HepG2 (cell line): ENCODE data around the gene ZMYND8. TPM values are rescaled to one million over a fixed set of nuclear protein-coding genes. Genes with fewer than 3 reads are reported as not detected.

ENCODE experiments used
- AGO2 ChIP-seq: fragments of 200-400 bp; formaldehyde crosslinking; optimal IDR thresholded peaks from 2 replicates; pipeline ENCODE3; 2017; ENCODE audit warnings: mild to moderate bottlenecking, low read depth, low read length, moderate library complexity
- ETV6 ChIP-seq: sonication (generic); formaldehyde crosslinking; conservative IDR thresholded peaks from 2 replicates; pipeline ENCODE4 v1.4.0; 2020; ENCODE audit warnings: missing genetic modification reagents
- MEIS1 ChIP-seq: sonication (generic); formaldehyde crosslinking; IDR thresholded peaks from 2 replicates; pipeline ENCODE4 v1.9.0; 2021; ENCODE audit warnings: mild to moderate bottlenecking, missing genetic modification reagents, moderate library complexity, borderline replicate concordance
- NFYB ChIP-seq: sonication (generic); formaldehyde crosslinking; IDR thresholded peaks from 2 replicates; pipeline ENCODE4 v1.4.0; 2020; ENCODE audit warnings: missing genetic modification reagents
- PRPF4 ChIP-seq: fragments of 200-400 bp; formaldehyde crosslinking; IDR thresholded peaks from 2 replicates; pipeline ENCODE4 v1.6.1; 2016; ENCODE audit warnings: low read length, low read depth; ENCODE audit not compliant: poor library complexity, severe bottlenecking
- SP4 ChIP-seq: sonication (generic); formaldehyde crosslinking; IDR thresholded peaks from 2 replicates; pipeline ENCODE4 v1.8.1; 2023; ENCODE audit warnings: mild to moderate bottlenecking, missing genetic modification reagents
- TARDBP ChIP-seq: sonication (generic); formaldehyde crosslinking; IDR thresholded peaks from 2 replicates; pipeline ENCODE4 v1.8.0; 2022; ENCODE audit warnings: mild to moderate bottlenecking, missing genetic modification reagents
- ZFP90 ChIP-seq: sonication (generic); formaldehyde crosslinking; IDR thresholded peaks from 2 replicates; pipeline ENCODE4 v1.8.0; 2022; ENCODE audit warnings: missing genetic modification reagents, mild to moderate bottlenecking, inconsistent platforms, borderline replicate concordance
- ZNF335 ChIP-seq: sonication (generic); formaldehyde crosslinking; IDR thresholded peaks from 2 replicates; pipeline ENCODE4 v1.4.0; 2020; ENCODE audit warnings: missing genetic modification reagents
- ZNF446 ChIP-seq: sonication (generic); formaldehyde crosslinking; IDR thresholded peaks from 2 replicates; pipeline ENCODE4 v1.5.0; 2020; ENCODE audit warnings: mild to moderate bottlenecking, missing genetic modification reagents
- ZNF674 ChIP-seq: sonication (generic); formaldehyde crosslinking; IDR thresholded peaks from 2 replicates; pipeline ENCODE4 v1.5.0; 2020; ENCODE audit warnings: low read depth, mild to moderate bottlenecking, missing genetic modification reagents
- polyA plus RNA-seq, 8 experiments: library from polyadenylated mRNA; depleted of rRNA in 3 of 8; stranded (reverse) in 7 of 8; unstranded in 1 of 8; fragments of >200 nt; fragmentation: Illumina TruSeq in 4 of 8; extraction: Trizol in 4 of 8; gene quantifications; 2 replicates each; pipeline versions ENCODE4 v1.2.1 to v1.2.3, GENCODE V29; 2011 to 2016; ENCODE audit warnings: low read depth in 4 of 8, missing spikeins in 1 of 8, mixed read lengths in 1 of 8; ENCODE audit not compliant: insufficient read depth in 1 of 8
- total RNA-seq, 5 experiments: library from RNA; depleted of rRNA; stranded (reverse); fragments of >200 nt; fragmentation: Illumina TruSeq; extraction: Trizol; gene quantifications; 2 replicates each; pipeline ENCODE4 v1.2.3, GENCODE V29; 2016; ENCODE audit warnings: low read depth in 1 of 5
- TF ChIP-seq, protein P1 (sequence below): sonication (generic); formaldehyde crosslinking; IDR thresholded peaks from 2 replicates; pipeline ENCODE4 v1.4.0; 2020; ENCODE audit warnings: mild to moderate bottlenecking, missing genetic modification reagents, borderline replicate concordance
- TF ChIP-seq, protein P2 (sequence below), 2 experiments: fragments of 450-650 bp in 1 of 2; sonication (generic) in 1 of 2; formaldehyde crosslinking; IDR thresholded peaks; 2 replicates each; pipeline versions ENCODE4 v1.5.0 to v1.8.0; 2020 to 2022; ENCODE audit warnings: mild to moderate bottlenecking in 1 of 2, missing genetic modification reagents in 1 of 2
- TF ChIP-seq, protein P3 (sequence below): sonication (generic); formaldehyde crosslinking; IDR thresholded peaks from 2 replicates; pipeline ENCODE4 v1.9.0; 2022; ENCODE audit warnings: low read depth, missing genetic modification reagents
- TF ChIP-seq, protein P4 (sequence below): IDR thresholded peaks from 2 replicates; pipeline ENCODE4 v1.6.1; 2016; ENCODE audit warnings: missing genetic modification reagents, missing compliant biosample characterization
- TF ChIP-seq, protein P5 (sequence below): sonication (generic); formaldehyde crosslinking; IDR thresholded peaks from 2 replicates; pipeline ENCODE4 v1.4.0; 2020; ENCODE audit warnings: missing genetic modification reagents
- TF ChIP-seq, protein P6 (sequence below): sonication (generic); formaldehyde crosslinking; IDR thresholded peaks from 2 replicates; pipeline ENCODE4 v1.8.0; 2022; ENCODE audit warnings: missing genetic modification reagents, mild to moderate bottlenecking, inconsistent platforms, borderline replicate concordance
- TF ChIP-seq, protein P7 (sequence below): sonication (generic); formaldehyde crosslinking; IDR thresholded peaks from 2 replicates; pipeline ENCODE4 v1.5.1; 2020; ENCODE audit warnings: mild to moderate bottlenecking, missing genetic modification reagents, moderate library complexity

The ZMYND8 gene
- total and polyA plus RNA-seq, 2 of the 13 experiments (the other 11 are each of a cell fraction or from before 2014, with no cell fraction given): 53.9 to 84.7 TPM

DNA sequence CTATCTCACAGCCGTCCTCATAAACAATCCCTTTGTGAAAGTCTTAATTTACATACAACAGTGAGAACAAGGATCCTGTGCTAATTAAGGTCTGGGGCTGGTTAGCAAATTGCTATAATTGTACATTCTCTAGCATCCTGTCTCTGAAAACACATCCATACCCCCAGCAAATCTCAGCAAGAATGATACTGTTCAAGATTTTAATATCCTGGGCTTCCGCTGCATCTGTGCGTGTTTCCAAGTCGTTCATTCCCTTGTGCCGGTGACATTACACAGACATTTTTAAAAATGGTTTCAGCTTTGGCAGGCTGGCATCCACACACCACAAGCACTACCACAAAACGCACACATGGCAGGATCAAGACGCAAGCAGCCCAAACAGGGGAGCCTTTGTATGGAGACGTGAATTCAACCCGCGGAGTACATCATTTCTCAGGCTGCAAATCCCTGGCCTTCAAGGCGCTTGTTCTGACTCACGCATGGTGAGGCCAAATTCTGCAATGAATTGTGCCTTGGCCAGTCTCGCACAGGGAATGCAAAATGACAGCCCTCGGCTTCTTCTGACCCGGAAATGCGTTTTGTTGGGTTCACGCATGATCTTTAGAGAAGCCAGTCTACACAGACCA is 20.3 kb downstream of the ZMYND8 start (continued):
- TF ChIP-seq, protein P1, sequence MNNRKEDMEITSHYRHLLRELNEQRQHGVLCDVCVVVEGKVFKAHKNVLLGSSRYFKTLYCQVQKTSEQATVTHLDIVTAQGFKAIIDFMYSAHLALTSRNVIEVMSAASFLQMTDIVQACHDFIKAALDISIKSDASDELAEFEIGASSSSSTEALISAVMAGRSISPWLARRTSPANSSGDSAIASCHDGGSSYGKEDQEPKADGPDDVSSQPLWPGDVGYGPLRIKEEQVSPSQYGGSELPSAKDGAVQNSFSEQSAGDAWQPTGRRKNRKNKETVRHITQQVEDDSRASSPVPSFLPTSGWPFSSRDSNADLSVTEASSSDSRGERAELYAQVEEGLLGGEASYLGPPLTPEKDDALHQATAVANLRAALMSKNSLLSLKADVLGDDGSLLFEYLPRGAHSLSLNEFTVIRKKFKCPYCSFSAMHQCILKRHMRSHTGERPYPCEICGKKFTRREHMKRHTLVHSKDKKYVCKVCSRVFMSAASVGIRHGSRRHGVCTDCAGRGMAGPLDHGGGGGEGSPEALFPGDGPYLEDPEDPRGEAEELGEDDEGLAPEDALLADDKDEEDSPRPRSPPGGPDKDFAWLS (CRISPR knock-in tag): no peak
- TF ChIP-seq MEIS1 (CRISPR knock-in tag) (no peak), PRPF4 (peak; percentile 79), ZNF674 (no peak), ZNF335 (CRISPR knock-in tag) (no peak), NFYB (CRISPR knock-in tag) (no peak), SP4 (CRISPR knock-in tag) (no peak), TARDBP (0 out of 2 replicates have a peak, but pooled peaks have one; percentile 28), ETV6 (CRISPR knock-in tag) (no peak), ZNF446 (CRISPR knock-in tag) (no peak), AGO2 (peak; percentile 49), ZFP90 (CRISPR knock-in tag) (0 out of 2 replicates have a peak, but pooled peaks have one; percentile 28)
- TF ChIP-seq, protein P2, sequence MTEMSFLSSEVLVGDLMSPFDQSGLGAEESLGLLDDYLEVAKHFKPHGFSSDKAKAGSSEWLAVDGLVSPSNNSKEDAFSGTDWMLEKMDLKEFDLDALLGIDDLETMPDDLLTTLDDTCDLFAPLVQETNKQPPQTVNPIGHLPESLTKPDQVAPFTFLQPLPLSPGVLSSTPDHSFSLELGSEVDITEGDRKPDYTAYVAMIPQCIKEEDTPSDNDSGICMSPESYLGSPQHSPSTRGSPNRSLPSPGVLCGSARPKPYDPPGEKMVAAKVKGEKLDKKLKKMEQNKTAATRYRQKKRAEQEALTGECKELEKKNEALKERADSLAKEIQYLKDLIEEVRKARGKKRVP (CRISPR knock-in tag; IDR thresholded peaks at IDR 0.05): no peak
- TF ChIP-seq, protein P3, sequence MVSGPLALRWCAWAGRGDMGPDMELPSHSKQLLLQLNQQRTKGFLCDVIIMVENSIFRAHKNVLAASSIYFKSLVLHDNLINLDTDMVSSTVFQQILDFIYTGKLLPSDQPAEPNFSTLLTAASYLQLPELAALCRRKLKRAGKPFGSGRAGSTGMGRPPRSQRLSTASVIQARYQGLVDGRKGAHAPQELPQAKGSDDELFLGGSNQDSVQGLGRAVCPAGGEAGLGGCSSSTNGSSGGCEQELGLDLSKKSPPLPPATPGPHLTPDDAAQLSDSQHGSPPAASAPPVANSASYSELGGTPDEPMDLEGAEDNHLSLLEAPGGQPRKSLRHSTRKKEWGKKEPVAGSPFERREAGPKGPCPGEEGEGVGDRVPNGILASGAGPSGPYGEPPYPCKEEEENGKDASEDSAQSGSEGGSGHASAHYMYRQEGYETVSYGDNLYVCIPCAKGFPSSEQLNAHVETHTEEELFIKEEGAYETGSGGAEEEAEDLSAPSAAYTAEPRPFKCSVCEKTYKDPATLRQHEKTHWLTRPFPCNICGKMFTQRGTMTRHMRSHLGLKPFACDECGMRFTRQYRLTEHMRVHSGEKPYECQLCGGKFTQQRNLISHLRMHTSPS (CRISPR knock-in tag): no peak
- TF ChIP-seq, protein P4, sequence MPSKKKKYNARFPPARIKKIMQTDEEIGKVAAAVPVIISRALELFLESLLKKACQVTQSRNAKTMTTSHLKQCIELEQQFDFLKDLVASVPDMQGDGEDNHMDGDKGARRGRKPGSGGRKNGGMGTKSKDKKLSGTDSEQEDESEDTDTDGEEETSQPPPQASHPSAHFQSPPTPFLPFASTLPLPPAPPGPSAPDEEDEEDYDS: no peak
- TF ChIP-seq, protein P5, sequence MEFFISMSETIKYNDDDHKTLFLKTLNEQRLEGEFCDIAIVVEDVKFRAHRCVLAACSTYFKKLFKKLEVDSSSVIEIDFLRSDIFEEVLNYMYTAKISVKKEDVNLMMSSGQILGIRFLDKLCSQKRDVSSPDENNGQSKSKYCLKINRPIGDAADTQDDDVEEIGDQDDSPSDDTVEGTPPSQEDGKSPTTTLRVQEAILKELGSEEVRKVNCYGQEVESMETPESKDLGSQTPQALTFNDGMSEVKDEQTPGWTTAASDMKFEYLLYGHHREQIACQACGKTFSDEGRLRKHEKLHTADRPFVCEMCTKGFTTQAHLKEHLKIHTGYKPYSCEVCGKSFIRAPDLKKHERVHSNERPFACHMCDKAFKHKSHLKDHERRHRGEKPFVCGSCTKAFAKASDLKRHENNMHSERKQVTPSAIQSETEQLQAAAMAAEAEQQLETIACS (CRISPR knock-in tag): 0 out of 2 replicates have a peak, but pooled peaks have one; percentile 23
- TF ChIP-seq, protein P6, sequence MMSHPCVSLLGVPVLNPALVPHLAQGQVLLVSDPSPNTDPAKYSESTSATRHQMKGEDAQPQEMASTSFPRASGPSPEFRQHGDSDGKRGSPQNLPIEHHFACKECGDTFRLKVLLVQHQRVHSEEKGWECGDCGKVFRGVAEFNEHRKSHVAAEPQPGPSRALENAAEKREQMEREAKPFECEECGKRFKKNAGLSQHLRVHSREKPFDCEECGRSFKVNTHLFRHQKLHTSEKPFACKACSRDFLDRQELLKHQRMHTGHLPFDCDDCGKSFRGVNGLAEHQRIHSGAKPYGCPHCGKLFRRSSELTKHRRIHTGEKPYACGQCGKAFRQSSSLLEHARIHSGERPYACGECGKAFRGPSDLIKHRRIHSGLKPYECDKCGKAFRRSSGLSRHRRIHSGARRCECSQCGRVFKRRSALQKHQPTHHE (CRISPR knock-in tag): no peak
- TF ChIP-seq, protein P7, sequence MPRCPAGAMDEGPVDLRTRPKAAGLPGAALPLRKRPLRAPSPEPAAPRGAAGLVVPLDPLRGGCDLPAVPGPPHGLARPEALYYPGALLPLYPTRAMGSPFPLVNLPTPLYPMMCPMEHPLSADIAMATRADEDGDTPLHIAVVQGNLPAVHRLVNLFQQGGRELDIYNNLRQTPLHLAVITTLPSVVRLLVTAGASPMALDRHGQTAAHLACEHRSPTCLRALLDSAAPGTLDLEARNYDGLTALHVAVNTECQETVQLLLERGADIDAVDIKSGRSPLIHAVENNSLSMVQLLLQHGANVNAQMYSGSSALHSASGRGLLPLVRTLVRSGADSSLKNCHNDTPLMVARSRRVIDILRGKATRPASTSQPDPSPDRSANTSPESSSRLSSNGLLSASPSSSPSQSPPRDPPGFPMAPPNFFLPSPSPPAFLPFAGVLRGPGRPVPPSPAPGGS (CRISPR knock-in tag): 0 out of 2 replicates have a peak, but pooled peaks have one; percentile 31
